GM12878 (cell line): ENCODE results near the gene VASH1.

Experiments used
- ASH2L ChIP-seq: fragments of 300-600, 200-600 bp; sonication (generic); IDR thresholded peaks from 2 replicates; pipeline ENCODE4 v1.6.1; 2017; ENCODE audit warnings: low read depth, mild to moderate bottlenecking, borderline replicate concordance
- CTCF ChIP-seq, 3 experiments: IDR thresholded peaks in 2 of 3; conservative IDR thresholded peaks in 1 of 3; 2 replicates each; pipeline ENCODE4 v1.5.1; 2011; ENCODE audit warnings: low read depth in 3 of 3, low read length in 3 of 3, mild to moderate bottlenecking in 3 of 3, control low read depth in 2 of 3, moderate library complexity in 2 of 3, inconsistent platforms in 1 of 3, mixed read lengths in 1 of 3; ENCODE audit not compliant: control insufficient read depth in 2 of 3, insufficient read depth in 1 of 3; ENCODE audit errors: extremely low read depth in 1 of 3
- SMC3 ChIP-seq: IDR thresholded peaks from 2 replicates; pipeline ENCODE4 v1.6.1; 2011; ENCODE audit warnings: low read length, improper control_type of control experiment, borderline replicate concordance
- TCF7 ChIP-seq: IDR thresholded peaks from 2 replicates; pipeline ENCODE4 v1.6.1; 2014; ENCODE audit warnings: antibody characterized with exemption, borderline replicate concordance
- ZBTB33 ChIP-seq: fragments of 450-650 bp; IDR thresholded peaks from 2 replicates; pipeline ENCODE4 v1.6.1; 2017; ENCODE audit warnings: mild to moderate bottlenecking

DNA sequence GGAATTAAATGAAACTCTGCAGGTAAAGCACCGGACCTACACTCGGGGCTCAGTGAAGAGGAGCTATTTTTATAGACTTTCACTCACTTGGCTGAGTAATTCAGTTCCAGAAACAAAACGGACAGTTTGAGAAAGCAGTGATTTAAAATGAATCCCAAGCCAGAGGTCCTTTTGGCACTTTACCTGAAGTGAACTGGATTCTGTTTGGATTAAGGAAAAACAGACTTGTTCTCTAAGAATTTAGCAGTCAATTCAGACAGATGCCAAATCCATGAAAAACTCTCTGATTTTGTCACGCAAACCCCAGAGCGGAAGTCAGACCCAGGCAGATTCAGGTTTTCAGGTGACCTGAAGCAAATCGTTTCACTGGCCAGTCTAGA is 4.9 kb upstream of the VASH1 start:
- TF ChIP-seq CTCF (IDR thresholded peaks at IDR 0.05 in 2 of 3, conservative IDR thresholded peaks at IDR 0.05 in 1 of 3; ENCODE audit: control insufficient read depth in 2 of 3, extremely low read depth in 1 of 3, insufficient read depth in 1 of 3, low read depth in 3 of 3, low read length in 3 of 3), result no peak
- no peak for TF ChIP-seq SMC3
- no peak for TF ChIP-seq ASH2L
- no peak for TF ChIP-seq TCF7
- TF ChIP-seq ZBTB33, result no peak
